GM10266 (cell line): ENCODE results near the gene RABL3.

ENCODE experiments used
- DNase-seq: peaks from one replicate; pipeline ENCODE4 v3.0.0; 2012; ENCODE audit errors: extremely low spot score
- TF ChIP-seq, protein P1 (sequence below): IDR thresholded peaks from 2 replicates; pipeline ENCODE4 v1.5.1; 2012; ENCODE audit warnings: mild to moderate bottlenecking, low read depth; ENCODE audit not compliant: control insufficient read depth, insufficient read depth; ENCODE audit errors: missing control alignments

RABL3 gene

DNA sequence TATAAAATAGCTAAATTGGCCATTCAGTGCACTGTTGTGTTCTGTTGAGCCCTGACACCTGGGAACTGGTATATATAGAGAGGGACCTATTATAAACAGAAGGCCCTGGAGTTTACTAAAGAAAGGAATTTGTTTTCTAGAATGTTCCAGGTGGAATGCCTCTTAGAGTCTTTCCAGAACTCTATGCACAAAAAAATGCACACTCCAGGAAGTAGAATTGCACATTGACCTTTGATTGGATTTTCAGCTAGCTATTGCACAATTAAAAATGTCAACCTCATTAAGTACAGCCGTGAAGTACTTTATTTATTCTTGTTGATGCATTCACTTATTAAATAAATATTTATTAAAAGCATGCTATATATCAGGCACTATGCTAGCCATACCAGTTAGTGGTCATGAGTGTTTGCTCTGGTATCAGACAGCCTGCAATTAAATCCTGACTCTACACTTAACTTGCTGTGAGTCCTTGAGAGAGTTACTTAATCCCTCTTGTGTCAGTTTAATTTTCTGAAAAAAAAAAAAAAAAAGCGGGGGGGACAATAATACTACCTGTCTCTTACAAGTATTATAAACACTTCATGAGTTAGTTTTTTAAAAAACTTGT, 105.4 kb downstream of the RABL3 start:
- TF ChIP-seq, protein P1, sequence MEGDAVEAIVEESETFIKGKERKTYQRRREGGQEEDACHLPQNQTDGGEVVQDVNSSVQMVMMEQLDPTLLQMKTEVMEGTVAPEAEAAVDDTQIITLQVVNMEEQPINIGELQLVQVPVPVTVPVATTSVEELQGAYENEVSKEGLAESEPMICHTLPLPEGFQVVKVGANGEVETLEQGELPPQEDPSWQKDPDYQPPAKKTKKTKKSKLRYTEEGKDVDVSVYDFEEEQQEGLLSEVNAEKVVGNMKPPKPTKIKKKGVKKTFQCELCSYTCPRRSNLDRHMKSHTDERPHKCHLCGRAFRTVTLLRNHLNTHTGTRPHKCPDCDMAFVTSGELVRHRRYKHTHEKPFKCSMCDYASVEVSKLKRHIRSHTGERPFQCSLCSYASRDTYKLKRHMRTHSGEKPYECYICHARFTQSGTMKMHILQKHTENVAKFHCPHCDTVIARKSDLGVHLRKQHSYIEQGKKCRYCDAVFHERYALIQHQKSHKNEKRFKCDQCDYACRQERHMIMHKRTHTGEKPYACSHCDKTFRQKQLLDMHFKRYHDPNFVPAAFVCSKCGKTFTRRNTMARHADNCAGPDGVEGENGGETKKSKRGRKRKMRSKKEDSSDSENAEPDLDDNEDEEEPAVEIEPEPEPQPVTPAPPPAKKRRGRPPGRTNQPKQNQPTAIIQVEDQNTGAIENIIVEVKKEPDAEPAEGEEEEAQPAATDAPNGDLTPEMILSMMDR, result no peak
- DNase-seq, result no peak
